ENCODE results near the gene TTC21B.

TTC21B gene

DNA sequence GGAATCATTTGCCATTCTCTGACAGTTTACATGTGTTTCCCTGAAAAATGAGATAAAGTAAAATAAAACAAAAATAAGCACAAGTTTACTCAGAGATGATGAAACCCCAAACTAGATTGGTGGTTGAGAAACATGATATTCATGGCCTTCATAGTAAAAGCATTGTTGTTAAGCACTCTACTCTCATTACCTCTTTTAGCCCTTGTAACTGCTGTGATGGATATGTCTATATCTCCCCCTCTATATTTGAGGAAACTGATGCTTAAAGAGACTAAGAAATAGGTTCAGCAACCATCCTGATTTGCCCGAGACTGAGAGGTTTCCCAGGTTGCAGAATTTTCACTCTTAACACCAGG lies 125.7 kb downstream of the TTC21B start:
- FAIRE-seq, result no peak

DNA sequence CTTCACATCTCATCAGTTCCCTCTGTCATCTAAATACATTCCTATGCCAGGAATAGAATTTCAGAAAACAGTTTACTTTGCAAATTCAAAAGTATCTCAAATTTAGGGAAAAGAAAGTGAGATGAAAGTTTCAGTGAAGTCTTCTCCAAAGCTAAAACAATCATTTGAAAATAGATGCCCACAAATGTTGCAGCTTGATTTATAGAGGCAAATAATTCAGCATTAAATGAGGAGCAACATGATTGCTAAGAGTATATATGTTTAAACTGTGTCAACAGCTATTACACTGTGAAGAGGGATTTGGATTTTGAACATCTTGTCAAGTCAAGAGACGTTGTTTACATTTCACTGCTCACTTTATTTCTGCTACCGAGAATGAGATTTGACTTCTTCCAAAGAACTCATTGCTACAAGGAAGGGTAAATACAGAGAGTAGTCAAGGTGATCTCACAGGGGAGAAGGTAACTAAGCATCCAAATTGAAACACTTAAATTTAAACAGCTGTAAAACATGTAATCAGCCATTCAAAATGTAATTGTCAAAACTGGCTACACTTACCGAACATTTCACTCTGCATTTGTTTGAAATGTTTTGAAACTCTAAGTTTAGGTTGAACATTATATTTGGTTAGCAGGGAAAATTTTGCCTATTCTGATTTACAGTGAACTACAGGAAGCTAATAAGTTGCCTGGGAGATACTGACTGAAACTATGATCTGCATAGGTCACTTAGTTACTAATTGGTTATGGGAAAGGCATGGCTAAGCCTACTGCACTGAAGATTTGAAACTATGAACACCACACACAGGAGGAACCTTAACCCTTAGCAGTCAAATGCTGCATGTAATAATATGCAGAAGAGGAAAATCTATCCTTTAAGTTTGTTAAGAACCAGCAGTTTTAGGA lies 126.3 kb downstream of the TTC21B start:
- no peak for FAIRE-seq

DNA sequence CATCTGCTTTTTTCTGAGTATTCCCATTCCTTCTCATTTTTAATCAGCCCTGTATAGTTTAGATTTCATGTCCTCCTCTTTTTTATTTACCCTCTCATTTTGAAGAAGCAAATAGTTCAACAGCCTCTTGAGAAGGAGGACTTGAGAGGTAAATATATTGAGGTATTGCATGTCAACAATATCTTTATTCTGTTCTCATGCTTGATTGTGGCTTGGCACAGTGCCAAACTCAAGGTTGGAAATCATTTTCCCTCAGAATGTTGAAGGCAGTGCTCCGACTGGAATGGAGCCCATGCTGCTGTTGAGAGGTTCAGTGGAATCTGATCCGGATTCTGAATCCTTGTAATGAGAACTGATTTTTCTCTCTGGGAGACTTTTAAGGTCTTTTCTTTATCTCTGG lies 128.5 kb downstream of the TTC21B start:
- FAIRE-seq, result no peak
